Ovary (tissue), 9 donors: ENCODE results near the gene HEATR5A. TPM values are rescaled to one million over a fixed set of nuclear protein-coding genes. Genes with fewer than 3 reads are reported as not detected.

Experiments used
- DNase-seq, 5 donors: peaks; one replicate each; pipeline ENCODE4 v3.0.0-alpha.2; 2019 to 2020
- H3K27ac ChIP-seq, 2 donors: fragments of 200-600 bp; one replicate each; pipeline versions ENCODE4 v1.5.1 to v1.8.0; 2019 to 2022
- H3K27me3 ChIP-seq: fragments of 200-600 bp; one replicate; pipeline ENCODE4 v1.8.0; 2022
- H3K36me3 ChIP-seq: fragments of 200-600 bp; sonication (generic); one replicate; pipeline ENCODE4 v1.5.1; 2019
- H3K4me1 ChIP-seq: one replicate; pipeline ENCODE4 v1.8.1; 2013; ENCODE audit warnings: mild to moderate bottlenecking, moderate library complexity; ENCODE audit not compliant: insufficient read depth
- H3K4me3 ChIP-seq: fragments of 200-600 bp; sonication (generic); one replicate; pipeline ENCODE4 v1.5.1; 2017
- H3K9me3 ChIP-seq, 2 donors: fragments of 200-600 bp in 1 of 2; sonication (generic) in 1 of 2; one replicate each; pipeline versions ENCODE4 v1.5.1 to v1.8.1; 2013 to 2019; ENCODE audit warnings: mild to moderate bottlenecking in 1 of 2, moderate library complexity in 1 of 2
- CTCF ChIP-seq, 3 donors: fragments of 450-650 bp in 2 of 3; fragments of 200-600 bp in 1 of 3; IDR thresholded peaks; one replicate each; pipeline versions ENCODE4 v1.5.1 to v1.8.0; 2016 to 2022; ENCODE audit warnings: antibody characterized with exemption in 3 of 3, mild to moderate bottlenecking in 1 of 3
- EP300 ChIP-seq: sonication (generic); formaldehyde crosslinking; IDR thresholded peaks from one replicate; pipeline ENCODE4 v1.6.1; 2017; ENCODE audit warnings: antibody characterized with exemption
- POLR2A ChIP-seq: fragments of 450-650 bp; IDR thresholded peaks from one replicate; pipeline ENCODE4 v1.6.1; 2017; ENCODE audit warnings: antibody characterized with exemption, mild to moderate bottlenecking, moderate library complexity
- WGBS, 3 donors: extraction: QIAGEN DNeasy Blood & Tissue Kit in 1 of 3; methylation state at CpG; one replicate each; pipeline versions ENCODE4 v1.1.5 to v1.1.7; 2013 to 2017; 5-methylcytosine and 5-hydroxymethylcytosine counted together
- intact Hi-C, 4 donors: fragments of 100-400 bp; cut with DNase I; formaldehyde crosslinking; loops; one replicate each; pipeline versions ENCODE4 v1.11.0 to v1.15.1; 2022 to 2023
- polyA plus RNA-seq, 2 donors: library from polyadenylated mRNA; stranded (reverse); fragments of 200-250 nt in 1 of 2; fragments of 350-450 nt in 1 of 2; fragmentation: Illumina TruSeq in 1 of 2; extraction: RNeasy Lipid Tissue Mini Kit (QIAGEN cat#74804) in 1 of 2; gene quantifications; one replicate each; pipeline ENCODE4 v1.2.3, GENCODE V29; 2013 to 2014
- total RNA-seq, 7 donors: library from RNA; depleted of rRNA in 2 of 7; stranded (reverse); fragments of >200 nt in 2 of 7; fragmentation: NEBNext Ultra II Directional in 3 of 7; extraction: Animal tissue kit (Norgen Biotek cat#: 25700) in 3 of 7; gene quantifications; one replicate each; pipeline versions ENCODE4 v1.1.0 to v1.2.4, GENCODE V29; 2016 to 2023
- donor health status: DM: no; HTN: no; CAD: no; lungs with moderate emphysema.
- donor health status: DM: no; HTN: no; CAD: no.
- donor health status: Bipolar disorder and iron deficiency.
- donor health status: DM: yes; HTN: yes; CAD: no.
- donor health status: DM: no; HTN: no; CAD: no.
- donor health status: DM: yes; HTN: yes; CAD: no.

HEATR5A gene
- total and polyA plus RNA-seq, 9 donors = 6.2 to 32.9 (median 22.4) TPM

GRCh38 chr14:31300296-31300695, 120.1 kb downstream of the HEATR5A start:
- no peaks in the 10 kb centered on the region for H3K9me3 ChIP-seq
- no peak for DNase-seq
- no peak overlapping the region for H3K27ac ChIP-seq
- WGBS, 3 donors = 93 to 96% (median 94%) methylated on average over 7 of the region's 7 CpGs
- no peaks in the 10 kb centered on the region for H3K27me3 ChIP-seq
- H3K4me3 ChIP-seq = no peak overlapping the region
- H3K4me1 ChIP-seq = peaks cover 2% of the 10 kb centered on the region
- H3K36me3 ChIP-seq = no peaks in the 10 kb centered on the region
- TF ChIP-seq POLR2A (no peak), EP300 (no peak), CTCF (IDR thresholded peaks at IDR 0.05) (no peak)
- intact Hi-C loops = no loop called here

GRCh38 chr14:31297701-31298344, 122.5 kb downstream of the HEATR5A start:
- Histone ChIP-seq H3K4me3 (no peak overlapping the region), H3K27me3 (no peaks in the 10 kb centered on the region), H3K36me3 (no peaks in the 10 kb centered on the region), H3K9me3 (no peaks in the 10 kb centered on the region), H3K4me1 (peaks cover 2% of the 10 kb centered on the region), H3K27ac (no peak overlapping the region)
- DNase-seq = no peak
- intact Hi-C loops = no loop called here
- TF ChIP-seq POLR2A = no peak
- no peak for TF ChIP-seq EP300
- TF ChIP-seq CTCF (IDR thresholded peaks at IDR 0.05) = no peak

- no peak for TF ChIP-seq POLR2A
- no peak for TF ChIP-seq CTCF (IDR thresholded peaks at IDR 0.05)
- TF ChIP-seq EP300 = no peak
- H3K9me3 ChIP-seq = no peaks in the 10 kb centered on the region
- intact Hi-C loops = no loop called here
- WGBS, 3 donors = 64 to 83% (median 72%) methylated on average over 6 of the region's 6 CpGs
- no peaks in the 10 kb centered on the region for H3K36me3 ChIP-seq
- H3K4me1 ChIP-seq = peaks cover 2% of the 10 kb centered on the region
- H3K27me3 ChIP-seq = no peaks in the 10 kb centered on the region
- H3K4me3 ChIP-seq = no peak overlapping the region
- H3K27ac ChIP-seq = no peak overlapping the region
- no peak for DNase-seq
These were observed 123.2 kb downstream of the HEATR5A start for GRCh38 chr14:31297112-31297511.

GRCh38 chr14:31294746-31295405, 125.5 kb downstream of the HEATR5A start:
- intact Hi-C loops = no loop called here
- no peaks in the 10 kb centered on the region for H3K27me3 ChIP-seq
- no peaks in the 10 kb centered on the region for H3K9me3 ChIP-seq
- peaks cover 2% of the 10 kb centered on the region for H3K4me1 ChIP-seq
- H3K27ac ChIP-seq = no peak overlapping the region
- WGBS, 3 donors = 66 to 74% (median 72%) methylated on average over 7 of the region's 7 CpGs
- H3K4me3 ChIP-seq = no peak overlapping the region
- DNase-seq = no peak
- no peaks in the 10 kb centered on the region for H3K36me3 ChIP-seq
- TF ChIP-seq CTCF (IDR thresholded peaks at IDR 0.05) = no peak
- no peak for TF ChIP-seq POLR2A
- no peak for TF ChIP-seq EP300
